CD4-positive, alpha-beta T cell treated with Interleukin-12 subunit alpha and Interleukin-12 subunit beta, for 1 hour (primary cell): Measurements from ENCODE around the gene FLT3LG.

Source experiments
- DNase-seq: peaks from one replicate; pipeline ENCODE4 v3.0.0-alpha.2; 2020

Gene FLT3LG, protein sequence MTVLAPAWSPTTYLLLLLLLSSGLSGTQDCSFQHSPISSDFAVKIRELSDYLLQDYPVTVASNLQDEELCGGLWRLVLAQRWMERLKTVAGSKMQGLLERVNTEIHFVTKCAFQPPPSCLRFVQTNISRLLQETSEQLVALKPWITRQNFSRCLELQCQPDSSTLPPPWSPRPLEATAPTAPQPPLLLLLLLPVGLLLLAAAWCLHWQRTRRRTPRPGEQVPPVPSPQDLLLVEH

GRCh38 chr19:49473868-49474541, at the start of gene FLT3LG:
TSS of gene FLT3LG (plus strand) at chr19:49474215. CDS start at chr19:49474640, 425 bp downstream.
- DNase-seq: peak; percentile 96

DNA sequence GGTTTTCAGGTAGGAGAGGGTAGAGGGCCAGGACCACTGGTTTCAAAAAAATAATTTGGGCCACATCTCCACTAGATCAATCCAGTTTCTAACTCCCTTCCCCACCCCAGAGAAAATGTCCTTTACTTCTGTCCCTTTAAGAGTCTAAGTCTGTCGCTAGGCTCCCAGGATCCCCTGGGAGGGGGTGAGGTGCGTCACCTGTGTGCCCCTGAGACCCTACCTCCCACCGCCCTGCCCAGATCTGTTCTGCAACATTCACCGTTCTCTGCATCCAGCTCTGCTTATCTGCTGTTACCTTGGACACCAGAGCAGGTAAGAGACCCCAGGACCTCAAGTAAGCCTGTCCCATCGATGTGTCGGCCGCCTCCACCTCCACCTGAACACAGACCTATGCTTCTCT, 48.8 kb upstream of the FLT3LG start, which contains the start of gene GFY:
TSS of gene GFY (plus strand) at position 211 of the 400 bp plus-strand sequence. CDS start 1,043 bp downstream, outside the sequence.
- DNase-seq: no peak

- no peak for DNase-seq
These were observed 48.0 kb upstream of the FLT3LG start for GRCh38 chr19:49425922-49426592.

- DNase-seq: no peak
These were observed 46.7 kb upstream of the FLT3LG start for GRCh38 chr19:49427339-49427738.

GRCh38 chr19:49427855-49428546, 46.0 kb upstream of the FLT3LG start:
- DNase-seq: no peak

GRCh38 chr19:49428547-49429451, 45.2 kb upstream of the FLT3LG start:
- no peak for DNase-seq

- DNase-seq: no peak
These were observed 43.8 kb upstream of the FLT3LG start for GRCh38 chr19:49430172-49430677.

GRCh38 chr19:49430678-49431329, 43.2 kb upstream of the FLT3LG start:
- no peak for DNase-seq

DNA sequence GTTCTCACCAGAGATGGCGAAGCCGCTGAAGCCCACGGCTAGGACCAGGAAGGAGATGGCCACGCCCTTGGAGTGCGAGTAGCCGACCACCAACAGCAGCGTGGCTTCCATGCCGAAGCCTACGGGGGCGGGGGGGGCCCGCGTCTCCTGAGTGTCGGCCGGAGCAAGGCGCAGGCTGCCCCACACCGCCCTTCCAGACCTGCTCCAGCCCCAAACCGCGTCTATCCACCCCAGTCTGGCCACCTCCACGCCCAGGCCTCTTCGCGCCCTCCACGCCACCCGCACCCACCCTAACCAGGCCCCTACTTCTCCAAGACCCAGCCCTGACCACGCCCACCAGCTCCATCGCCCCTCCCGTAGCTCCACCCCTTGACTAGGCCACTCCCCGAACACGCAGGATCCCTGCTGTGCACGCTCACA, 42.7 kb upstream of the FLT3LG start:
- DNase-seq: no peak

DNA sequence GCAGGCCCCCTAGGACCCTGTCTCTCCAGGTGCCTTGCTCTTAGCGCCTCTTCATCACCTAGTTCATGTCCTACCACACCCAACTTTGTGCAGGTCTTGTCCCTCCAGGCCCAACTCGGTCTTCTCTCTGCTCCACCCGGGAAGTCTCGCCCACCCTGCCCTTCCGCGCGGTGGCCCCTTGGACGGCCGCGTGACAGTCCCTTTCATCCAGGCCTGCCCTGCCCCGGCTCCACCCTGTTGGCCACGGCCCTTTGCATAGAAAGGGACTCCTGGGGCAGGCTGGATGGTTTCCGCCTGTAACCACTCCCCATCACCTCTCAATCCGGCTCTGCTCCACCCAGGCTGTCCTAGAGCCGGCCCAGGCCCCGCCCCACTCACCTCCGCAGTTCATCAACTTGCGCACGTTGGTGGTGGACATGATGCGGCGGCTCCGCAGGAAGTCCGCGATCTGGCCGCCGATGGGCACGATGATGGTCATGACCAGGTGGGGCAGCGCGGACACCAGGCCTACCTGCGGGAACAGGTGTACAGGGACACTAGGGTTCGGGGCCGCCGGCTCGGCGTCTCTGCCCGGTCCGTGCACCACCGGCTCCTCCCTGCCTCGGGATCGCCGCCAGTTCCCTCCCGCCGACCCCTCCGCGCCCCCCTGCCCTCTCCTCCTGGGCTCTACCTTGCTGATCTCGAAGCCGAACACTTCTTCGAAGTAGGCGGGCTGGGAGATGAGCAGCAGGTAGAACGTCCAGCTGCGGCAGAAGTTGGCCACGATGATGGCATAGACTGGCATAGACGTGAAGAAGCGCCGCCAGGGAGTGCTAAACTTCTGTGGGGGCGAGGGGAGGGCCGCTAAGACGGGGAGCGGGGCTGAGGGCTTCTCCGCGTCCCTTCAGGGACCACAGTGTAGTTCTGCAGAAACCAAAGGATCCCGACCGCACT, 41.6 kb upstream of the FLT3LG start:
- peak; percentile 43 for DNase-seq

DNA sequence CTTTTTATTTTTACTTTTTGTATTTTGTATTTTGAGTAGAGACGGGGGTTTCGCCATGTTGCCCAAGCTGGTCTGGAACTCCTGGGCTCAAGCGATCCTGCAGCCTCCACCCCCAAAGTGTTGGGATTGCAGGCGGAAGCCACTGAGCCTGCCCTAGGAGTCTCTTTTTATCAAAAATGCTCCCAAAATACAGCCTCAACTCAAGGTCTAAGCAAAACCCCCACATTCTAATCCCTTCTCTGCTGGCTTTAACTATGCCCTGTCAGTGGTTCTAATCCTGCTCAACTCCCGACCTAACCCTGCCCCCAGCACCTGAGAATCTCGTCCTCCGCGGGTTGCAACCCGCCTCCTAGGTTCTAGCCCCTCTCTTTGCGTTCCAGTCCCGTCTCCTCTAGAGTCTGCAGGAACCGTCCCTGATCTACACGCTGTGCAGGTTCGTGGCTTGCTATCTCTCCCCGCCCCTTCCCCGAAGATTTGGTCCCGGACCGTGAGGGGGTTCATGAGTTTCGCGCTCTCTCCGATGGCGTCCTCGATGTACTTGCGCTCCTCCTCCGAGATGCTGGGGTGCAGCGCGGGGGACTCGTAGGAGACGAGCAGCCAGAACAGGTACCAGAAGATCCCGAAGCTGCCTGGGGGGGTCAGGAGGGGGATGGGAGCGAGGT, 40.6 kb upstream of the FLT3LG start:
- no peak for DNase-seq

DNA sequence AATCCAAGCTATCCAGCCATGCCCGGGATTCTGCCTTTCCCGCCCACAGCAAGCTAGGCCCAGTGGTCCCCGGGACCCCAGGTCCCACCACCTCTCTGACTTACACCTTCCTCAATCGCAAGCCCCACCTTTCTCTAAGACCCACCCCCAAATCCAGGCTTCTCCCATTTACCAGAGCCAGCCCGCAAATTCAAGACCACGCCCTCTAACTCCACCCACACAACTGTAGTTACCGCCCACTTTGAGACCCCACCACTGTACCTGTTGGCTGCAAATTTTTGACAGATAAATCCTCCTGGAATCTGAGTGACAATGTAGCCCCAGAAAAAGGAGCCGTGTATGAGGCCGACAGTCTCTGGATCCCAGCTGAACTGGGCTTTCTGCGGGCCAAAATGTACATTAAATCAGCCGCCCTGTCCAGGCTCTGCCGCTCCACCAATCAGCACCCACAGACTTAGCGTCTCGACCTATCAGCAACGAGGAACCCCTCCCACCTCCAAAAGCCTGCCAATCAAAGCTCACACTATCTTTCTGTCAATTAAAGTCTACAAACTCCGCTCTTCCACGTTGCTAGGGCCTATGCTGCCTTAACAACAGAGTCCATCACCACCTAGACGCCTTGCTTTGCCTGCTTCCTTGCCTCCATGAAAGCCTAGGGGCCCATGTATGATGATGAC, 39.0 kb upstream of the FLT3LG start:
- no peak for DNase-seq

- DNase-seq: no peak
These were observed 38.3 kb upstream of the FLT3LG start for GRCh38 chr19:49435670-49436069.

- DNase-seq: peak; percentile 57
These were observed 37.5 kb upstream of the FLT3LG start for GRCh38 chr19:49436381-49437017.

DNA sequence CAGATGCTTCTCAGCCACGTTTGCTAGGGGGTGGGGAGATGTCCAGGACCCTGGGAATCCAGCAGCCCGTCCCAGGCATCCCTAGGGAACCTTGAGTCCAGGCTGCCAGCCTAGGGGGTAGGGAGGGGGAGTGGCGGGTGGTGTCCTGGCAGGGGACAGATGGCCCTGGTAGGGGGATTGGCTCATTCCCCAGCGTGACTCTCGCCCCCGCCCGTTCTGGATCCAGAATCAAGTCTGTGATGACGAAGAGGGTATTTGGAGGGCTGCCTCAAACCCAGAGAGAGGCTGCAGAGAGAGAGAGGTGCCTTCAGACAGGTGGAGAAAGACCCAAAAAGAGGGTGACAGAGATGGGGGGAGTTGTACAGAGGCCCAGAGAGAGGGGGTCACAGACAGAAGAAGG, 36.8 kb upstream of the FLT3LG start:
- no peak for DNase-seq

DNA sequence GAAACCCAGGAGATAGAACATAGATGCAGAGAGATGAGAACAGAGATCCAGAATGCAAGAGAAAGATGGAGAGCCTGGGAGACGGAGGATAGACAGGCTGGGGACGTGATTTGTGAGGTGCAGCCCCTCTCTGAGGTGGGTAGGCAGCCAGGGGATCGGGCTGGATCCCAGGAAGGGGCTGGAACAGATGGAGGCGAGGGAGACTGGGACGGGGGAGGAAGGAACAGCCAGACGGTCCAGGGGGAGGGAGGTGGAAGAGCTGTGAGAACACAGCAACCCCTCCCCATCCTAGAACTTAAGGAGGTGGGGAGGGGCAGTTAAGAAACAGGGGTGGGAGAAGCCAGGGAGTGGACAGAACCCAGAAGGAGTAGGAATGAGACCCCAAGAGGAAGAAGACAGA, 35.8 kb upstream of the FLT3LG start:
- no peak for DNase-seq

DNA sequence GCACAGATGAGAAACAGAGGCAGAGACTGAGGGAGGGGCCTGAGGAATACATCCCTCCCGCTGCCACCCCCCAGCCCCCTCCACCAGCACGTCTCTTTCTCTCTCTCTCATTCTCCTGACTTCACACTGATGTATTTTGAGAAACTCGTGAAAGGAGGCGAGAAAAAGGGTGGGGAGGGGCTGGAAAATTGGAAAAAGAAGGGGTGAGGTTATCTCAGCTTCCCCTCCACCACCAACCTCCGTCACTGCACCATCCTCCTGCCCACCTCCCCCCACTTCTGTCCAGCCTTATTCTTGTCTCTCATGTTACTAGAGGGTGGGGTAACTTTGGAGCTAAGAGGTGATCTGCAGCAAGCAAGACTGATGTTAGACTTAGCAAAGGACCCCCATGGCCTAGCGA, 34.2 kb upstream of the FLT3LG start:
- DNase-seq: no peak

DNA sequence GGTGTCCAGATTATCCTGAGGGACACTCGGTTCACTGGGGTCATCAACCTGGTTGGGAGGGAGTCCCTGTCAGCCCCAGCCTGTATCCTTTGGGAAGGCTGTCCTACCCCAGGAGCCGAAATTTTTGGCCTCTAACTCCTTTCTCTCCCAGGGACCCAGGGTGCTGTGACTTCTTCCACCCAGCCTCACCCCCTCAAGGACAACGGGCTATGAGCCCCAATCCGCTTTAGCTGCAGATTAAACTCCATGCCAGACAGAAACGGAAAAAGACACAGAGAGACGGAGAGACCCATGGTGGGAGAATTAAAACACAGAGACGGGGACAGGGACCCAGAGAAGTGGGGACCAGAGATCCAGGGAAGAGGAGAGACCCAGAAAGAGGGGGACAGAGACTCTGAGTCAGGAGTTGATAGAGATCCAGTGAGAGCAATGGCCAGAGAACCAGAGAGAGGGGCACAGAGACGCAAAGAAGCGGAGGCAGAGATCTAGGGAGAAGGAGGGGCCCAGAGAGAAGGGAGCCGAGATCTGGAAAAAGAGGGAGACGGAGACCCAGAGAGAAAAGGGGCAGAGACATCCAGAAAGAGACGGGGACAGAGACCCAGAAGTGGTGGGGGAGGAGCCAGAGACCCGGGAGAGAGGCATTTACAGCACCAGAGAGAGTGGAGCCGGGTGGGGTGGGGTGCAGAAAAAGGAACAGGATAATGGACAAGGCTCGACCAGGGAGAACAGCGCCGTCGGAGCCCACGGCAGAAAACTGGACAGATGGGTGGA, 33.4 kb upstream of the FLT3LG start:
- no peak for DNase-seq
